ENCODE results near the gene MERTK.
A peak's percentile ranks its signal among the peaks of the same experiment; 100 is the strongest.

GRCh38 chr2:112054847-112055729, 156.7 kb downstream of the MERTK start, which contains the start of gene TMEM87B:
- TF ChIP-seq CTCF (IDR thresholded peaks at IDR 0.05): no peak
- TF ChIP-seq POLR2A (IDR thresholded peaks at IDR 0.05): peak in 1 of 2 donors; percentile 72
